Activated T-helper 1 cell treated with Interleukin-2 at 50 U/mL for 16 hours (primary cell): ENCODE results near the gene PRIMPOL.
"Not testable (repeated sequence)": the region's sequence is repeated elsewhere in the genome, so short reads cannot be mapped to it uniquely, and the experiment has no call there.

Experiments used
- DNase-seq: peaks from one replicate; pipeline ENCODE4 v3.0.0-alpha.2; 2020; ENCODE audit warnings: low read depth

The PRIMPOL gene

DNA sequence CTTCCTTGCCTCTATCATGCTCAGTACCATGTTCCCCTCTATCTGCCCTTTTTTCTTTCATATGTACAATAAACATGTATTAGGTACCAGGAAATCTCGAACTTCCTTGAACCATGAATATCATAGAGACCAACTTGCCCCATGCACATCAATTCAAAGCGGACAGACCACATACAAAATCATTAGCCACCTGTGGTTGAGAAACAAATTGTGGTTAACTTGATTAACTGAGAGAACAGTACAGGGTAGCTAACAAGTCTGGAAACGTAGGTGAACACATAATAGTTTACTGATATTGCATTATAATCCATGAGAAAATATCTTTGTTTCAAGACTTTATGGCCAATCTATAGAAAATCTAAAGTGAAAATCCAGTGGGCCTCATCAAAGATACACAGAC is 8.5 kb upstream of the PRIMPOL start:
- no peak for DNase-seq

DNA sequence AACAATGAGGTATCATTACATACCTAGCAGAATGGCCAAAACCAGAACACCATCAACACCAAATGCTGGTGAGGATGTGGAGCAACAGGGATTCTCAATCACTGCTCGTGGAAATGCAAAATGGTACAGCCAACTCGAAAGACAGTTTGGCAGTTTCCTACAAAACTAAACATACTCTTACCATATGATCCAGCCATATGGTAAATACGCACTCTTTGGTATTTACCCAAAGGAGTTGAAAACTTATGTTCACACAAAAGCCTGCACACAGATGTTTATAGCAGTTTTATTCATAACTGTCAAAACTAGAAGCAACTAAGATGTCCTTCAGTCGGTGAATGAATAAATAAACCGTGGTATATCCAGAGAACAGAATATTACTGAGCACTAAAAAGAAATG is 8.1 kb upstream of the PRIMPOL start:
- DNase-seq = no peak

DNA sequence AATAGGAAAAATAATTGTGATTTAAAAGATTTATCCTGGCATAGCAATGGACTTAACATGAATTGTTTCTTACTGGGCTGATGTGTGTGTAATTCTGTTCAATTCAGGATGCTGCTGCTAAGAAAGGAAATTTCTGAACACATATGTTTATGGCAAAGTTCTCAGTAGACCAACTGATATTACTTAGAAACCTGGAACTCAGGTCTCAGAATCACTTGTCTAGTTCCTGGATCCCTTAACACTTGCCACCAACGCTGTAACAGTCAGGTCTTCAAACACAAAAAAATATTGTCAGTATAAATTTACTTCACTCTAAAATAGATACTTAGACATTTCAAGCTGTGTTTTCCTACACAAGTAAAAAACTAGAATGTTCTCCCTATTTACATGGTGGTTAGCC is 5.8 kb upstream of the PRIMPOL start:
- DNase-seq = no peak

DNA sequence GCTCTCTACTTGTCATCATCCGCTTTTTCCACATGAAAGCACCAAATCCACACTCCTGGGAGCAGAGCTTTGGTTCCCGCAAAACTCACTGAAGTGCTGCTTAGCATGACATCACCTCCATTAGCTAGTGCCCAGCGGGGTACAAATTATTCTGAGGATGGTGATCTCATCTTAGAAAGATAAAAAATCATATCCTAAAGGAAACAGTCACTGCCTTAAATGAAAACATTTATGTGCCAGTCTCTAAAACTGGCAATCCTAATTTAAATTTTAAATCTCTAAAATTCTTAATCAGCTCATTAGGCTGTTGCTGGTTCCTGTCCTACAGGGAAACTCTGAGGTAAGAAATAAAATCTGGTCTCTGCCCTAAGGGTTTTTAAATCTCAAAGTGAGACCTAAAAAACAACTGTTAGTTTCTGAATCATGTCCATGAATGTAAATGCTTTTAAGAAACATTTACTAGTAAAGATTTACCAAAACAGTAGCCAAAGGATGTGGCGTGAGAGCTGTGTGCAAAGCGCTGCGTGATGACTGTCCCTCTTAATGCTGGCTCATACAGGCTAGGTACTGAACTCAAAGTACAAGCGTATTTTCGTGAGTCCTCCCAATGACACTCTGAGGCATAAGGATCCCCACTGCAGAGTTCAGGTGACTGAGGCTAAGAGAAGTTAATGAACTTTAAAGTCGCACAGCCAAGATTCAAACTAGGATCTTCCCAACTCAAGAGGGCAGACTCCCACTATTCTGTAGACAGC is 4.8 kb upstream of the PRIMPOL start:
- no peak for DNase-seq

DNA sequence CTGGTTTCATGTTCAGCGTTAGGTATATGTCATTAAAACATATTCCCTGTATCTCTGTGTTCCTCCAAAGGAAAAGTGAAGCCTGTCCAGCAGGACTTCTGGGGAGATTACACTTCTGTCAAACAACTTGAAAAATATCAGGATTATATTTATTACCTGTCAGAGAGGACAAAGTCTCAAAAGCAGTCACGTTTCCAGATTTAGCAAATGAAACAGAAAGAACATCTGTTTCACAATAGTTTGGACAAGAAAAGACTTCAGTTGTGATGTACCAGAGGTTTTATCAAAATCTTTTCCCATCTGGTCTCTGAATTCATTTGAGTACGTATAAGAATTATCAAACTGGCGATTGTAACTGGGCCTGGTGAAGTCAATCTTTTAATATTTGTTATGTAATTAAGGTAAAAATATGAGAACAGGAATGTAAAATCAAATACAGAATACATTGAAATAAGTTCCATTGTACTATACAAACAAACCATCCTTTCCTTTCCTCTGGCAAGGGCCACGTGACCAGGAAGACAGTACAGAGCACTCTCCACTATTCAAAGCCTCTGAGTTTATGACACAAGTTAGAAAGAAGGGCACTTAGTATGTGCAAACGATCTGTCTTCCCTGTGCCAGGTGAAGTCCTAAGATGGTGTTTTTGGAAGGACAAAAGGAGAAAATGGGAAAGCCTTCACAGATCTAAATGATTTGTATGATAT is 3.5 kb upstream of the PRIMPOL start:
- DNase-seq = no peak

DNA sequence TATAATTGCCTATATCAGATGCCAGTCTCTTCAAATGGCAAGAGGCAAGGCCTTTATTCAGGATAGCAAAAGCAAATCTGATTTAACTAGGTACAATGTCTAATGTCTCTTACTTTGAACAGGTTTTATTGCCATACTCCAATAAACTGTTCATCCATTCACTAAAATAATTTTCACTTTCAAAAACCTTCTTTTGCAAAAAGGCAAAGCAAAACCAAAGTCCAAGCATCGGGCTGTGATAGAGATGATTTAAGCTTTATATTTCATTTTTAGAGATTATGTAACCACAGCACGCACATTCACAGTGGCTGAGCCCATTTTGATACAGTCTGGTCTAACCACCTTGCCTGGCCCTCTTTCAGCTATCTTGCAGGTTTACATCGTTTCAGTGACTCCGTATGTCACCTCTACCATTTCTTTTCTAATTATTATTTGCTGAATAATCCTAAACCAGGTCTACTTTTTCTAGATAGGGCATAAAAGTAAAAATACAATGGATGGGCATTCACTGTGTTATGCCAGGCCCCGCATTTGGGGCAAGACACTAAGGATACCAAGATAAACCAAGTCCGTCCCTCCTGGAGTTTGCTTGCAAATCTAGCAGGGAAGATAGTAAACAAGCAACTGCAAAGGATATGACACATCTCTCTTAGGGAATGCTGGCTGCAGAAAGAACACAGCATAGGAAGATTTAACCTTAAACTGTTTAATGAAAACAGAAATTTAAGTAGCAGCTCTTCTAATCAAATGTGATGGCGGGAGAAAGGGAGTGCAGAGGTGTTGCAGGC is 2.1 kb upstream of the PRIMPOL start:
- no peak for DNase-seq

DNA sequence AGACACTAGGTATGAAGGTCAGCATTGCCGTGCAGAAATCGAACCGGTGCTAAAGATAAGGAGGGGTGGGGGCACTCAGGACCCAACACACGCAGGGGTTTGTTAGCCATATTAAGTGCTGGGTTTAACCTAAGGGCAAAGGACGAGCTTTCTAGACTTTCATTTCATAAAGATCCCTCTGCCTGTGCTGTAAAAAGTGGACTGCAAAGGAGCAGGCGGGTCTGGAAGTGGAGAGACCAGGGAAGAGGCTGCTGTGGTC is 1.6 kb upstream of the PRIMPOL start:
- no peak for DNase-seq

DNA sequence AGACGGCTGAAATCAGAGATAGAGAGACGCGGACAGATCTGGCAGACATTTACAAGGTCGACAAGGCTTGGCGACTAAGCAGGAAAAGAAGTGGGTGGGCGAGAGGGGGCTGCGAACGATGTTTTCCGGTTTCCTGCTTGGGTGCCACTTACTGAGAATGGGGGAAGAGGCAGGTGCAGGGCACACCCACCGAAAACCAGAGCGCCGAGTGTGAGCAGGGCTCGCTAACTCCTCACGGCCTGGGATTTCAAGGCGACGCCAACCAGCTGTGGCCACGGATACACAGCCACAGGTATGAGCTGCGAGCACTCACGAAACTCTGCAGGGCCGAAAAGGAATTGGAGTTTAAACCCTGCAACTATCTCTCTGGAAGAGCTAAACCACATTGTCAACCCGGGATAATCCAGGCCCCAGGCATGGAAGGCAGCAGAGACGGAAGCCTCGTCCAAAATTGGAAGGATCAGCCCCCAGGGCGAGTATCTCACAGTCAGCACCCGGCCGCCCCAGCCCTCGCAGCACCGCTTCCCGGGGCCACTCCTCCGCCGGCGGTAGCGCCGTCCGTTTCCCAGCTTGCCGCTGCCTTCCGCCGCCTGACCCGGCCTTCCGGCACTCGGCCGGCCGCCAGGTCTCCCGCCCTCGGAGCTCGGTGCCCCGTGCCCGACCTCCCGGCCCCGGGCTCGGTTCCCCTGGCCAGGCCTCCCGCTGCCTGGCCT is 1.1 kb upstream of the PRIMPOL start:
- peak; percentile 21 for DNase-seq

DNA sequence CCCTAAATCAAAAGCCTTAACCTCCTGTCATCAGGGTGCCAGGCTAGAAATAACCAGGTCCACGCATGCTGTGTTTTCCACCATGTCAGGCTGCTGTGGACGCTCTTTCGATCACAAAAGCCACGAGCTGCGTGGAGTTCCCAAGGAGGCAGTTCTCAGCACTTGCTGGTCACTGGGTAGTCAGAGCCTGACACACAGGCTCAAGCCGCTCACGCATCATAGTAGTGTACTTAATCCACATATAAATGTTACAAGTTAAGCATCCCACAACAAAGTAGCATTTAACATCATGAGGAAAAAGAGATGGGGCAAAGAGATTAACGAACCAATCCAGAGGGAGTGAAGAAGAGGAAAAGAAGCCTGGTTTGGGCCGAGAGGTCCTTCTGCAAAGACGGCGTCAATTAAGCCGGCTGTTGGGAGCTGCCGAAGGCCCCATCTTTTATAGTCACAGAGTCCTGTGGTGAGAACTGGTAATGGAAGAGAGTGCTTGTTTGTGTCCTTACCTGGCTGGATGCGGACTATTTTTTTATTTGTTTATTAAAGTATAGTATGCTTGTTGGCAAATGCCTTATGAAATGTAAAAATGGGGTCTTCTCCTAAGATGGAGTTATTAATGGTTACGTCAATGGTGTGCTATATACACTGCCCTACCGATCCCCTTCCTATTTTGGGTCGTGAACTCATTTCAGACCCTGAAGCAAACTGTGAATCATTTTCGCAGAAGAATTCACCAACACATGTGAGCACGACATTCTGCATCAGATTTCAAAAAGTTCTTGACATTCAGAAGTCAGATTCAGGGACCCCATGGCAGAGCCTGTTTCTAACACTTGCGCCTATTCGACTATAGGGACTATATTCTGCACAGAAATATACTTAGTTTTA is 675 bp downstream of the PRIMPOL start:
- DNase-seq = no peak

- DNase-seq = no peak
These were observed 2.4 kb downstream of the PRIMPOL start for GRCh38 chr4:184651899-184652298.

GRCh38 chr4:184652681-184653080 is 3.1 kb downstream of the PRIMPOL start:
- DNase-seq = not testable (repeated sequence)

GRCh38 chr4:184653650-184654049 is 4.1 kb downstream of the PRIMPOL start:
- no peak for DNase-seq

- no peak for DNase-seq
These were observed 6.6 kb downstream of the PRIMPOL start for GRCh38 chr4:184655889-184656869.

DNA sequence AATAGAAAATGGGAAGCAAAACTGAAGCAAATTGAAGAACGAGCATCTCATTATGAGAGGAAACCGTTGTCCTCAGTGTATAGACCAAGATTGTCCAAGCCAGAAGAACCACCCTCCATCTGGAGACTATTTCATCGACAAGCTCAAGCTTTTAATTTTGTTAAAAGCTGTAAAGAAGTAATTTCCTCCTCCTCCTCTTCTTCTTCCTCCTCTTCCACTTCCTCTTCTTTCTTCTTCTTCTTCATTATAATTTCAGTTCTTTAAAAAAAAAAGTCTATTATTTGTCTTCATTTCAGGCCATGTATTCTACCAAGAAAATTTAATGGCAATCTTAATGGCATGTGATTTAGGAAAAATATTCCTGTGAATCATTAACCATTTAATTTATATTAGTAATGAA is 7.6 kb downstream of the PRIMPOL start:
- DNase-seq = no peak

- not testable (repeated sequence) for DNase-seq
These were observed 8.3 kb downstream of the PRIMPOL start for GRCh38 chr4:184657820-184658219.

DNA sequence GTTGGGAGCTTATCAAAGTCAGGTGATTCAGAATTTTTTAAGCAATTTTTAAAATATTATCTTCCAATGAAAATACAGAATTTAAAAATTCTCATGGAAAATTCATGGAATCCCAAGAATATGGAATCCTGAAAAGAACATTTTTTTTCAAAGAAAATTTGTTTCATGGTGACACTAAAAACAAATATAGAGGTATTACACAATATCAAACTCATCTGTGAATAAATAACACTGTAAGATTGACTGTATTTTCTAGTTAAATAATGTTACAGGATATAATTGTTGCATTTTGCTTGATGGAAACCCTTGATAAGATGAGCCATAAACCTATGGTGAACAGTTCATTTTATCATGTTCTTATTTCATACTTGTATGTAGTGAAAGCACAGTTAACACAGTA is 11.4 kb downstream of the PRIMPOL start:
- DNase-seq = no peak

DNA sequence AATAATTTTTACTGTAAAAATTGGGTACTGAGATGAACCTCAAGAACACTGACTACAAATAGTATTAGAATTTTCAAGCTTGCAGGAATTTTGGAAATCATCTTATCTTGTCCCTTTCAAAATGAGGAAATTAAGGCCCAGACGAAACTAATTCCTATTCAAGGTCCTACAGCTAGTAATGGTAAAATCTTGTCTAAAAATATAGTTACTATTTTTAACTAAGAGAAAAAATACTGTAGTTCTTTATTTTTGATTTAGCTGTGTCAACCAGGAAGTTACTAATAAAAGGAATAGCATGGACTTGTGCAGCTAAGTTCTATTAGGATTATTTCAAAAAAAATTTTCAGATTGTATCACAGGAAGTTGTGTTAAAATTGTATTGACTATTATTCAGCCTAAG is 12.7 kb downstream of the PRIMPOL start:
- DNase-seq = no peak

- no peak for DNase-seq
These were observed 15.1 kb downstream of the PRIMPOL start for GRCh38 chr4:184664445-184665210.

GRCh38 chr4:184666670-184667069 is 17.1 kb downstream of the PRIMPOL start:
- DNase-seq = no peak

GRCh38 chr4:184668096-184668495 is 18.6 kb downstream of the PRIMPOL start:
- no peak for DNase-seq
